NCI-H187 (cell line): ENCODE data around the gene DGKB.
"Not testable (repeated sequence)": the region's sequence is repeated elsewhere in the genome, so short reads cannot be mapped to it uniquely, and the experiment has no call there.

Experiments used
- DNase-seq, 2 experiments: peaks; one replicate each; lab custom pipeline; 2025; lab: John Stamatoyannopoulos, UW

Gene DGKB

DNA sequence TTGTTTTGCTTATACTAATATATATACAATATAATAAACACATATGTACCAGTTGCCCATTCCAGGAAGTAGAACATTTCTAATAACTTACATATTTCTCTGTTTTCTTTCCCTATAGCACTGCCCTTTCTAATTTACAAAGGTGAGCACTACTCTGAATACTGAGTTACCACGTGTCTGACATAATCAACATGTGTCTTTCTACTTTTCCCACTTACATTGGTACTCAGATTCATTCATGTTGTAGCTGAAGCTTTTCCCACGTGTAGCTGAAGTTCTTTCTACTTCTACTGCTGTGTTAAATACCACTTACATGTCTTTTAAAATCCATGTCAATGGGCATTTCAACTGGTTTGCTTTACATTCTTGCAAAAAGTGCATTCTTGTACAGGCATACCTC is 317.3 kb downstream of the DGKB start:
- no peak for DNase-seq

DNA sequence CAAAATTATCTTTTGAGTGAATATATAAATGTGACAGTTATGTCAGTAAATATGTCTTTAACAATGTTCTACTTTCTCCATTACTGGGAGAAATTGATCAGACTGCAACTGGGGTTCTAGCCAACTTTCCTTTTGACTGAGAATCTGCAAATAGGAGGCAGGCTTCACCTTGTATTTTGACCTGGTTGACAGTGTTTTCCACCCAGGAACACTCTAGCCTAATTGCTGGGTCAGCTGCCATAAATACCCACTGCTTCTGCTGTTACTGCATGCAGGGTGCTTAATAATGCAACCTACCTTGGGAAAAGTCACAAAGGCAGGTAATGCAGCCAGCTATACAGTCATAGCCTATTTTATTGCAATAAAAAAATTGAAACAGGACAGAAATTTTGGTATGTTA is 319.0 kb downstream of the DGKB start:
- no peak for DNase-seq

DNA sequence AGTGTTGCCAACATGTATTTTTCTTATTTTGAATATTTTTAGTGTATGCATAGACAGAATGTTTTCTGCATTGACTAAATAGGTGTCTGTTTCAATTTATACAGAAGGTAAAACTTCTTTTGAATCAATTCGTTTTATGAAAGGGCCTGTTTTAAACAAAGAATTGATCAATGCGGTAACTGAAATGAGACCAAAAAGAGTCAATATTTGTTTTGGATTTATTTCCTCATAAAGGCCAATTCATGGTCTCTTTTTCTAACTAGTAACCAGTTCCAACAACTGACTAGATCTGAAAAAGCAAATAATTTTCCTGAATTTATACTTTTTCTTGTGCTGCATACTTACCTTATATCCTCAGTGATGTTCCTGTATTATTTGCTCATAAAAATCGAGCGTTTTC is 320.5 kb downstream of the DGKB start:
- no peak for DNase-seq

DNA sequence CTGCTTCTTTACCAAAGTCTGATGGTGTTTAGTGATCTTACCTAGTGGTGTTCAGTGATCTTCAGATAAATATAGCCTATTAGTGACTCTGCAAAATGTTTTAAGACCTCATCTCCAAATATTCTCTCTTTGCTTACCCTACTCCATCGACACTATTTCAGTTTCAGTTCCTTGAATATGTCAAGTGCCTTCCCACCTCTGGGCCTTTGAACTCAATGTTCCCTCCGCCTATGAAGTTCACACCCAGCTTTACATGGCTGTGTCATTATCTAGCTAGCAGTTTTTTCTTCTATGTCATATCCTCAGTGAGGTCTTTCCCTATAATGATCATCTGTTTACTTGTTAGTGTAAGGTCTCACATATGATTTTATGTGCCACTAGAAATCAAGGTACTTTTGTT is 322.6 kb downstream of the DGKB start:
- no peak for DNase-seq

DNA sequence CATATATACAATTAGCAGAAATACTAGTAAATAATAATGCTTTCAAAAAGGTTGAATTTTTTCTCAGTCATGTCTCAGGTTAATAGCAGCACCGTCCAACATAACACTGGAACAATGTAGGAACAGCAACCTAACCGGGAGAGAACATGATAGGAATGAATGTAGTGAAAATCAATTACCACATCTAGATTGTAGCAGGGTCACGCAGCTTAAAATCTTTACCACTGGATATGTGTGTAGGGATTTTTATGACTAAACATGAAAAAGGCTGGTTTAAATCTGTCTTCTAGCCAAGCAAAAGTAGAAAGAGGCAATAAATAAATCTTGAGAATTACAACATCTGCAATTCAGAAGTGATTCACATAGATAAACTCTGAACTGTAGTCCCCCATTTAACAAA is 326.0 kb downstream of the DGKB start:
- no peak for DNase-seq

DNA sequence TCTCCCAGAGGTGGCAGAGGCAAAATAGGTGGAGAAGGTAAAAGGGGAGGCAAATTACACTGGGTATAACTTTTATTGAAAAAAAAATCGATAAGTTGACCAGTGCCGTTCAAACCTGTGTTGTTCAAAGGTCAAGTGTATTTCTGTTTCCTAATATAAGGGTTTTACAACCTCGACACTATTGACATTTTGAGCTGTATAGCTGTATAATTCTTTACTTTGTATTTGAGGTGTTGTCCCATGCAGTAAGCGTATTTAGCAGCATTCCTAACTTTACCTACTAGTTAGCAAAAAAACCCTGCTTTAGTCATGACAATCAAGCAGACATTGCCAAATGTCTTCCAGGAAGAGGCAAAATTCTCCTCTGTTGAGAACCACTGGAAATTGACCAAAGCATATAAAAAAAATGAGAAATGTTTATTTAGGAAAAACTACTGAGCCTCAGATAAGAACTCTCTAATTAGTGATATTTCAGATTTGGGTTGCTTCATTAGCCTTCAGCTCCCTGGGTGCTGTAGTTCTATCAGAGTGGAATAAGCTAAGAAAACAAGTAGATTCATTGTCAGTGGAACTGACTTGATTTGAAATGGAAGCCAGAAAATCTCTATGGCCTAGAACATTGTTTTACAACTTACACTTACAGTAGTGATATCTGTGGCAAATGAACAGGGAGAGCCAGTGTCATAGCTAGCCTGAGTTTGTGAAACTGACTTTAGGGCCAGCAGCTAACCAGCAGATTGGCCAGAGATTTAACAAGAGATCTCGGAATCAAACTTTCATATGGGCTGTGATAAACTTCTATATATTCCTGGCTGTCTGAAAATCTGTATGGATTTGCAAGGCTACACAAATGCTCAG is 331.6 kb downstream of the DGKB start:
- no peak for DNase-seq

DNA sequence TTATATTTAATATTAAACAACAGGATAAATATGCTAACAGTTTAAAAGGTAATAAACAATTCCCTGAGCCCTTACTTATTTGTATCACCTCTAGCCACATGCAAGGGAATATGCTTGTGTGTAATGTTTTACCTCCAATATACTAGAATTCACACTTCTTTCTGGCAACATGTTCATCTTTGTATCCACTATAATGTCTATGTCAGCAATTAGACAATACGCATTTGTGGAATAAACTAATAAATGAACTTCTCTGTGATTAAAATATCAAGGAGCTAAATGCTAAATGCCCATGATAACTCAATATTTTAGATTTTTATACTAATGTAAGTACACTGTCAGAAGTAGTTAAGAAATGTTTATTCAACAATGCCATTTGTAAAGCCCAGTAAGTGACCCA is 350.5 kb downstream of the DGKB start:
- no peak for DNase-seq

DNA sequence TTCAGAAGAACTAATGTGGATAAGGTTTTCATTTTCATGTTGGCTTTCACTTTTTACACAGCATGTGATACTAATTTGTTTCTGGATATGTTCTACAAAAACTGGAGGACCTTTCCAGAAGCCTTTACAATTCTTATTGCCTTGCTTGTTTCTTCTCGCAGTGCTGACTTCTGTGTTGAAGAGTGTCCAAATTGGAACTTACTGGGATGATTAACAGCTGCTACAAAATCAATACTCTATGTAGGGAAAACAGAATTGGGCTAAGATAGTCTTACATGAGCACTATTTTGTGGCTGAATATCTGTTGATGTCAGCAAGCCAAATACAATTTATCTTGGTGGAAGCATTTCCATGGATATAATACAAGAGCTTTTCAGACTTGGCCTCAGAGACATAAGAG is 351.2 kb downstream of the DGKB start:
- DNase-seq, result no peak

DNA sequence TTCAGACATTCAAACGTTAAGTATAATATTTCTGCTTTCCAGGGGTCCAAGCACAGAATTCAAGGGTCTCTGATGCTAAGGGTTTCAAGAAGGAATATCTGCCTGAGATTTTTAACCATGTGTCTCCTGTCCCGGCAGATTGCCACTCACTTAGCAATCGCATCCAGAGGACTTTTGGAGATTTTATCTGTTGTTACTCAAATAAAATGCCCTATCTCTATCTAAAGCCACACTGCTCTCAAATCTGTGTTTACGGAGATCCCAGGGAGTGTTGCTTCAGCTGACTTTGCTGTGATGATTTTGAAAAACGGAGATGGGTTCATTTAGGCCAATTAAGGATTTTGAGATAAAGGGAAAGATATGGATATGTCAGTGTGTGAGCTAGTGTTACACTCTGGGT is 359.9 kb downstream of the DGKB start:
- no peak for DNase-seq

DNA sequence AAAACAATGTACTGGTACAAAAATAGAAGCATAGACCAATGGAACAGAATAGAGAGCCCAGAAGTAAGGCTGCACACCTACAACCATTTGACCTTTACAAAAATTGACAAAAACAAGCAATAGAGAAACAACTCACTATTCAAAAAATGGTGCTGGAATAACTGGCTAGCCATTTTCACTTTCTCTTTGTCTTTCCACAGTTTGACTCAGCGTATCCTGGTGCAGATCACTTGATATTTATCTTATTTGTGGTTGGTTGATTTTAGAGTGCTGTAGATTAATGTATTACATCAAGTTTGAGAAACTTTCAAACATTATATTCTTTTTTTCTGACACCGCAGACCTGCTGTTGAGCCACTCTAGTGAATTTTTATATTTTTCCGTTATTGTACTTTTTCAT is 381.4 kb downstream of the DGKB start:
- no peak for DNase-seq

DNA sequence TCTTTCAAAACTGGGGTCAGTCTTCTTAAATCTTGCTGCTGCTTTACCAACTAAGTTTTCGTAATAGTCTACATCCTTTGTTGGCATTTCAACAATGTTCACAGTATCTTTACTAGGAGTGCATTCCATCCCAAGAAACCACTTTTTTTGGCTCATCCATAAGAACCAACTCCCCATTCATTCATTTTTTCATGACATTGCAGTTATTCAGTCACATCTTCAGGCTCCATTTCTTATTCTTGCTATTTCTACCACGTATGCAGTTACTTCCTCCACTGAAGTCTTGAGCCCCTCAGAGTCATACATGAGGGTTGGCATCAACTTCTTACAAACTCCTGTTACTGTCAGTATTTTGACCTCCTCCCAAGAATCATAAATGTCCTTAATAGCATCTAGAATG is 392.3 kb downstream of the DGKB start:
- no peak for DNase-seq

DNA sequence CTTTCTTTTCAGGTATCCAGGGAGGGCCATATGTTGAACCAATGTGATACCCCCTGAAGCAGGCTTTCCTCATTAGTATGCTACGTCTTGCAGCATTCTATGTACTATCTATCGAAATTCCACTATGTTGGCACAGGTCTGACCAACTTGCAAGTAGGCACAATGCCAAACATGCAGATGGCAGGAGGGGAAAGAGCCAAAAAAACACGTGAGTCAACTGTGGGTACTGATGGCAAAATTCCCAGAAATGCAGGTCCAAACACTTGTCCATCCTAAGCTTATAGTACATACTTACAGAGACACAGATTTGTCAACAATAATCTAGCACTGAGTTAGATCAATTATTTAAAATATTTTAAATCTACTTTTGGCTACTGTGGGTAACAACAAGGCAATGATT is 394.9 kb downstream of the DGKB start:
- no peak for DNase-seq

DNA sequence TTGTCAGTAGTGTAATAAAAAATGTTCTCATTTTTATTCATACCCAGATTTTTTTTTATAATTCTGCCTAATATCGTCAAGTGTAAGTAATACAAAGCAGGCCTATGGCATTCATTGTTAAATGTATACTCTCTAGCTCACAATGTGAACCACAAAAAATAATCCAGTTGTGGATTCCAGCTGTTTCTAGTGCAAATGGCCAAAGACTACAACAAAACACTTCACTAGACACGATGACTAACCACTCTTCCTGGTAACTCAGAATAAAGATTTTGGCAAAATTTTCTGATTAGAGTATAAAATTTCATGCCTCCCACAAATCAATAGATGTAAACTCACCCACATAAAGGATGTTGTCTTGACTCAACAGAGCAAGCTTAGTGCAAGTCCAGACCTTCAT is 396.6 kb downstream of the DGKB start:
- no peak for DNase-seq

DNA sequence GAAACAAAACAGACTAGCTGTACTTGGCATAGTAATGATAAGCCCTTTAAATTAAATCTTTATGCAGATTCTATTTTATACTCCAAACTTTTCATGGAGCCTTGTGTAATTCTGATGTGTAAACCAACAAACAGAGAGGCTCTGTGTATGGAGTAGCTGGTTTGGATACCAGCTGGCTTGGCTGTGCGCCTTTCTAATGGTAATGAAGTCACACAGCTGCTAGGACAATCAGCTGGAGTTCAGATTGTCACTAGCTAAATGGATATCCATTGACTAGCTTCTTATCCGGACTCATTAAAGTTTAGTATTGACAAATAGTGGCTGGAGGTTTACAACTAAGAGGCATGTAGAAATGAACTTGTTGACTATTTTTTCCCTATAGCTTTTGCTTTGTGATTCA is 398.4 kb downstream of the DGKB start:
- no peak for DNase-seq

DNA sequence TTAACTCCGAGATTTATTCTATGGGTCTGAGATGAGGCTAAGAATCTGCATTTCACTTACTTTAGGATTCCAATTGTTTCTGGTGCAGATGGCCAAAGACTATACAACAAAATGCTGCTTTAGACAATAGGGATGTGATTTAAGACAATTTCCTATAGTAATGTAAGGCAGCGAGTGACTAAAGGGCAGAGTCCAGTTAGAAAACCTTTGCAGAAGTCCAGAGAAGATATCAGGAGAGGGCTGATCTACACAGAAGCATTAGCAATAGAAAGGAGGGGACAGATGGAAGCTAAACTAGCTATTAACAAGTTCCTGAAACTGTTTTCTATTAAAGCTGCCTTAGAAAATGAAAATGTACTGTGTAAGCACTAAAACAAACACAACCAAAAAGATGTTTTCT is 398.9 kb downstream of the DGKB start:
- DNase-seq, result no peak

DNA sequence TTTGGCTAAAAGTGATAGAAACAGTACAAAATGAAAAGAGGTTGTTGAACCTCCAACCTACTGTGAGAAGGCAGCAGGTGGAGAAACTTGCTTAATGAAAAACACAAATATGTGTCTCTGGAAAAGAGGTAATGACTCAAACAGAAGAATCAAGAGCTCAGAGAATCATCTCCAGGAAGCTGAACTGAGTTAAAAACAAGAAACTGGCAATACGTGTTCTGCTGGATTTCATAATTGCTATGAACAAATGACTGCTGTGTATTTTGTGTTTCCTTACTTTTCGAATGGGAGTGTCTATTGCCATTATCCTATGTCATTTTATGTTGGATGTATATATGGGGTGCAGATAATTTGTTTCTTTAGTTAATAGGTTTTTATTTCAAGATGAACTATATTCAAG is 401.1 kb downstream of the DGKB start:
- DNase-seq, result no peak

DNA sequence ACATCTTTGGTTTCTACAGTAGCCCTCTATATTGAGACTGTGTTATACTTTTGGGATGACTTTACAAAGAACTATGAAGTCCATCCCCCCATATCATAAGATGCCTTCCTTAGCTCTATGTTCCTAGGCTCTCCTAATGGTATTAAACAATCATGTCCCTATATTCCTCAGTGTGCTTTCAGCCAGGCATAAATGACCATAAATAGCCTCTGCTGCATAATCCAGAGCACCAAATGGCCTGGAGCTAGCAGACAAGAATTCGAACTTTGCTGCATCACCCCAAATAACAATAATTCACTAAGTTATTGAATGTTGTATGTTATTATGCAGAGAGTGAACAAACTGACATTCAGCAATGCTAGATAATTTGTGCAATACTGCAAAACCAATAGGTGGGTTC is 405.2 kb downstream of the DGKB start:
- DNase-seq, result no peak

DNA sequence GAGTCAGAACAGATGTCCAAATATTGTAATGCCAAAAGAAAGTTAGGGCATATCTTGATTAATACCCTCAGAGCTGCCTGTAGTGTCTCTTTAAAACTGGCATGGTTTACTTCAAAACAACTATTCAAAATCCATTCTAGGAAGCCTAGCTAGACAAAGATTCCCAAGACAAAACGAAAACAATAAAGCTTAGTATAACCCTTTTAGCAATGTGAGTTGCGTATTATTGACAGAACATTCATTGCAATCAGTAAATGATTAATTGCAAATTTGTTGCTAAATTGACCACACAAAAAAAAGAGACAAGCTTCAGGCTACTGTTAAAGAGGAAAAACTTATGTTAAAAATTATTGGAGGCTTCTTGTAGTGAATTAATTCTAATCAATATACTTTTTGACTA is 406.9 kb downstream of the DGKB start:
- no peak for DNase-seq

DNA sequence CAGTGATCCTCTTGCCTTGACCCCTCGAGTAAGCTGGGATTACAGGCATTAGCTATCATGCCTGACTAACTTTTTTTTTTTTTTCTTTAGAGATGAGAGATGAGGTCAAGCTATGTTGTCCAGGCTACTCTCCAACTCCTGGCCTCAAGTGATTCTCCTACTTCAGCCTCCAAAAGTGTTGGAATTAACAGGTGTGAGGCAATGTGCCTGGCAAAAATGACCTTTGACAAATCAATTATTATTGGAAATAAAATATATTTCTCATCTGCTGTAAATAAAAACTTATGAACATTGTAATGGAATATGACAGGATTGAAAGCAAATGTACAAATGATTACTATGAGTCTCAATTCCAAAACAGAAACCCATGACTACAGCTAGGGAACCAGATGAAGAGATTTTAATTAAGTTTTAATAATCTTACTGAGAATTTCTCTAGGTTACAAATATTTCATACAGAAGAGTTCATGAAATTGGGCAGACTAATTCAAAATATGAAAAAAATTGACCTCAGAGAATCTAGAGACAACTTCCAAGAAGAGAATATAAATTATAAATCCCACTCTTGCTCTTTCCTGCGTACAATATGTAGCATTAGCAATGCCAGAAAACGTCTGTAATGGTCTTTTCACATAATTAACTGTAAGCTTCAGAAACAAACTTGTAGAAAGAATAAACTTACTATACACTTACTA is 414.7 kb downstream of the DGKB start:
- DNase-seq, result no peak

DNA sequence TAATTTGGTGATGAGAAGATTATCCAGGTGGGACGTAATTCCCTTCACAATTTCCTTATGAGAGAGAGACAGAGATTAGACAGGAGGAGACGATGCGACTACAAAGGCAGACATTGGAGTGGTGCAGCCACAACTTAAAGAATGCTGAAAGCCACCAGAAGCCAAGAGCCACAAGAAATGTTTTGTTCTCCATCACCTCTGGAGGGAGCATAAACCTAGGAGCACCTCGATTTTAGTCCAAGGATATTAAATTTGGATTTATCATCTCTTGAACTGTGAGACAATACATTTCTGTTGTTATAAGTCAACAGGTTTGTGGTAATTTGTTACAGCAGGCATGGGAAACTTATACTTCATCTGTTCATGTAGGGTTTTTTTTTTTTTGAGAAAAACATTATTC is 418.9 kb downstream of the DGKB start:
- DNase-seq, result no peak

DNA sequence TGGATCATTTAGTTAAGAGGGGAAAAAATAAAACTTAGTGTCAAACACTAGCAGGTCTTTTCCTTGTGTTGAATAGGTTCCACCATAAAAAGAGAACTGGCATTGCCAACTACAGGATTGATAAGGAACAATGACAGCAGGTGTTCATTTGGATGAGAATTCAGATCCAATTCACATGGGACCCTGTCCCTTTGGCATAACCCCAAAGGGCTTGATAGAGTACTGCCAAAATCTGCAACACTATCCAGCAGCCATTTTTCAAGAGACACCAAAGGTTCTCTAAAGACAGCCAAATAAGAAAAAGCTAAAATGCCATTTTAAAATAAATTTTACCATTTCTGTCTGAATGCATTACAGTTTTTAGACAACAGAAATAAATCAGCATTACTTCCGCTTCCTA is 422.3 kb downstream of the DGKB start:
- no peak for DNase-seq

DNA sequence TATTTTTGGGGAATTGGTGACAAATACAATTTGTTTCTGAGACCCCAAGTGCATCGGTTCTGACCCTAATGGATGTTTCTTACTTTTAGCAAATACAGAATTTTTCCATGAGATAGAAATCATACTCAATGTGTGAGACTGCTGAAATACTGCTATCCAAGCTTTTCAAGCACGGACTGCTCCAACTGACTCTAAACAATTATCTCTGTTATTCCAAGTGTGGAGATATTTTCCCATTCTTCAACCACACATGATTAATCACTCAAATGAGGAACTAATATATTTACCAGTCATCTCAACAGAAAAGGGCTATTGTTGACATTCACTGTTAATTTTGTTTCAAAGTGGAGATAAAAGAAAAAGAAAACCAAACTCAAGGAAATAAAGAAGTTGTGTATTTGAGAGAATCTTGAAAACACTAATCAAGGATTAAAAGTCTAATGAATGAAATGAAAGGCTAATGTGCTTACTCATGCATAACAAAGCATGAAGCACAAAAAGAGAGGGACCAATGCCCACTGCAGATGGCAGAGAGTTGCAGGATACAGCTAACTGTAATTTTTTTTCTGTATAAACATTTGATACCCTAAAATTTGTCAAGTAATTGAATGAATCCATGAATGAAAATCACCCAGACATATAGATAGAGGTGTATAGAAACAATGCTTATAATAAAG is 423.6 kb downstream of the DGKB start:
- DNase-seq, result no peak

DNA sequence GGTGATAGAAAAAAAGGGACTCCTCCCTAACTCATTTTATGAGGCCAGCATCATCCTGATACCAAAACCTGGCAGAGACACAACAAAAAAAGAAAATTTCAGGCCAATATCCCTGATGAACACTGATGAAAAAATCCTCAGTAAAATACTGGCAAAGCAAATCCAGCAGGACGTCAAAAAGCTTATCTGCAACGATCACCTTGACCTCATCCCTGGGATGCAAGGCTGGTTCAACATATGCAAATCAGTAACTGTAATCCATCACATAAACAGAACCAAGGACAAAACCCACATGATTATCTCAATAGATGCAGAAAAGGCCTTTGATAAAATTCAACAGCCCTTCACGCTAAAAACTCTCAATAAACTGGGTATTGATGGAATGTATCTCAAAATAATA is 440.8 kb downstream of the DGKB start:
- DNase-seq, result not testable (repeated sequence)
